C4-2B (cell line): ENCODE data around the gene LXN.

Experiments used
- ZFX ChIP-seq: fragments of 450-650 bp; IDR thresholded peaks from 2 replicates; pipeline ENCODE4 v1.6.1; 2017
- TF ChIP-seq, protein P1 (sequence below): fragments of 450-650 bp; conservative IDR thresholded peaks from 2 replicates; pipeline ENCODE4 v1.5.1; 2017; ENCODE audit warnings: mild to moderate bottlenecking

DNA sequence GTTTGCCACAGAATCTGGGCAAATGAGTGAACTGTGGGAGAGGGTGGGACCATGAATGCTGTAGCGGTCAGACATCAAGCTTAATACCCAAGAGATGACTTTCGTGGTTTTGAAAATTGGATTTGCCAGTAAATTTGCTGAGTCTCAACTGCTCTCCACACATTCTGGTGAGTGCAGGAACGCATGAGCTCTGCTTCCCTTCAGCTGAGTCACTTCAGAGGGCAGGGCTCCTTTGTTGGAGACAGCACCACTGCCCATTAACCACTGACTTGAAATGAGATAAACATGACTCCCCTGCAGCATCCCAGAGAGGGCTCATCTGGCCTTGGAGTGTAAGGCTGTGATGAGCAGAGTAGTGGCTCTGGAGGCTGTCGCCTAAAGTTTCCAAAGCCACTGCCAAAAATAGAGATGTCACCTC lies 37.2 kb upstream of the LXN start:
- TF ChIP-seq ZFX: no peak
- TF ChIP-seq, protein P1, sequence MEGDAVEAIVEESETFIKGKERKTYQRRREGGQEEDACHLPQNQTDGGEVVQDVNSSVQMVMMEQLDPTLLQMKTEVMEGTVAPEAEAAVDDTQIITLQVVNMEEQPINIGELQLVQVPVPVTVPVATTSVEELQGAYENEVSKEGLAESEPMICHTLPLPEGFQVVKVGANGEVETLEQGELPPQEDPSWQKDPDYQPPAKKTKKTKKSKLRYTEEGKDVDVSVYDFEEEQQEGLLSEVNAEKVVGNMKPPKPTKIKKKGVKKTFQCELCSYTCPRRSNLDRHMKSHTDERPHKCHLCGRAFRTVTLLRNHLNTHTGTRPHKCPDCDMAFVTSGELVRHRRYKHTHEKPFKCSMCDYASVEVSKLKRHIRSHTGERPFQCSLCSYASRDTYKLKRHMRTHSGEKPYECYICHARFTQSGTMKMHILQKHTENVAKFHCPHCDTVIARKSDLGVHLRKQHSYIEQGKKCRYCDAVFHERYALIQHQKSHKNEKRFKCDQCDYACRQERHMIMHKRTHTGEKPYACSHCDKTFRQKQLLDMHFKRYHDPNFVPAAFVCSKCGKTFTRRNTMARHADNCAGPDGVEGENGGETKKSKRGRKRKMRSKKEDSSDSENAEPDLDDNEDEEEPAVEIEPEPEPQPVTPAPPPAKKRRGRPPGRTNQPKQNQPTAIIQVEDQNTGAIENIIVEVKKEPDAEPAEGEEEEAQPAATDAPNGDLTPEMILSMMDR: no peak
